H1 (cell line): ENCODE data around the gene AFF1. TPM values are rescaled to one million over a fixed set of nuclear protein-coding genes. Genes with fewer than 3 reads are reported as not detected.

Experiments
- ASH2L ChIP-seq: fragments of 200-600, 300-600 bp; sonication (generic); IDR thresholded peaks from one replicate; pipeline ENCODE4 v1.7.1; 2017; ENCODE audit warnings: low read length
- CHD2 ChIP-seq: IDR thresholded peaks from 2 replicates; pipeline ENCODE4 v1.6.1; 2012; ENCODE audit warnings: low read length, improper control_type of control experiment
- CHD7 ChIP-seq: fragments of 300-600 bp; sonication (generic); IDR thresholded peaks from 2 replicates; pipeline ENCODE4 v1.7.1; 2012; ENCODE audit warnings: low read length, moderate library complexity, mild to moderate bottlenecking, inconsistent platforms; ENCODE audit not compliant: insufficient replicate concordance
- CREB1 ChIP-seq: IDR thresholded peaks from 2 replicates; pipeline ENCODE4 v1.6.1; 2012; ENCODE audit warnings: inconsistent platforms
- CTCF ChIP-seq, 3 experiments: IDR thresholded peaks; 1 replicate in 2 of 3; 2 replicates in 1 of 3; pipeline versions ENCODE4 v1.5.1 to v1.6.1; 2011; ENCODE audit warnings: low read length in 3 of 3, mild to moderate bottlenecking in 3 of 3, inconsistent platforms in 2 of 3, low read depth in 1 of 3, moderate library complexity in 1 of 3; ENCODE audit not compliant: insufficient read depth in 1 of 3; ENCODE audit errors: control extremely low read depth in 1 of 3
- KDM5A ChIP-seq: fragments of 200-600 bp; IDR thresholded peaks from 2 replicates; pipeline ENCODE4 v1.7.1; 2012; ENCODE audit warnings: mild to moderate bottlenecking, low read length, inconsistent platforms, mixed read lengths
- TAF7 ChIP-seq: optimal IDR thresholded peaks from 2 replicates; pipeline ENCODE3; 2011; ENCODE audit warnings: low read depth, mild to moderate bottlenecking, inconsistent platforms, low read length, moderate library complexity, borderline replicate concordance
- polyA plus RNA-seq, 7 experiments: library from polyadenylated mRNA; depleted of rRNA in 3 of 7; stranded (reverse) in 5 of 7; unstranded in 2 of 7; fragments of >200 nt in 5 of 7; fragments of 200-250 nt in 2 of 7; gene quantifications; 1 replicate in 5 of 7; 2 replicates in 1 of 7; 4 replicates in 1 of 7; pipeline versions ENCODE4 v1.2.1 to v1.2.3, GENCODE V29; 2011 to 2013; ENCODE audit warnings: missing spikeins in 2 of 7, mixed read lengths in 2 of 7
- total RNA-seq: library from RNA; stranded (reverse); fragmentation: NEBNext Ultra II Directional; extraction: Animal tissue kit (Norgen Biotek cat#: 25700); gene quantifications from 2 replicates; pipeline ENCODE4 v1.2.1, GENCODE V29; 2021

AFF1 gene
- total and polyA plus RNA-seq, 2 of the 8 experiments (the other 6 are each of a cell fraction or from before 2014, with no cell fraction given) = 14.8 to 85.5 TPM

GRCh38 chr4:87180767-87181166, 246.0 kb downstream of the AFF1 start (continued):
- TF ChIP-seq CHD7 (no peak), KDM5A (no peak), CHD2 (no peak), TAF7 (no peak), ASH2L (no peak), CREB1 (no peak), CTCF (IDR thresholded peaks at IDR 0.05; ENCODE audit: control extremely low read depth in 1 of 3, insufficient read depth in 1 of 3, low read depth in 1 of 3, low read length in 3 of 3) (no peak)
